NCI-H774 (cell line): ENCODE data around the gene DCLK1.

Source experiments
- DNase-seq: peaks from one replicate; lab custom pipeline; 2025; lab: John Stamatoyannopoulos, UW

Gene DCLK1

GRCh38 chr13:35747594-35747993 is 383.6 kb downstream of the DCLK1 start:
- no peak for DNase-seq

DNA sequence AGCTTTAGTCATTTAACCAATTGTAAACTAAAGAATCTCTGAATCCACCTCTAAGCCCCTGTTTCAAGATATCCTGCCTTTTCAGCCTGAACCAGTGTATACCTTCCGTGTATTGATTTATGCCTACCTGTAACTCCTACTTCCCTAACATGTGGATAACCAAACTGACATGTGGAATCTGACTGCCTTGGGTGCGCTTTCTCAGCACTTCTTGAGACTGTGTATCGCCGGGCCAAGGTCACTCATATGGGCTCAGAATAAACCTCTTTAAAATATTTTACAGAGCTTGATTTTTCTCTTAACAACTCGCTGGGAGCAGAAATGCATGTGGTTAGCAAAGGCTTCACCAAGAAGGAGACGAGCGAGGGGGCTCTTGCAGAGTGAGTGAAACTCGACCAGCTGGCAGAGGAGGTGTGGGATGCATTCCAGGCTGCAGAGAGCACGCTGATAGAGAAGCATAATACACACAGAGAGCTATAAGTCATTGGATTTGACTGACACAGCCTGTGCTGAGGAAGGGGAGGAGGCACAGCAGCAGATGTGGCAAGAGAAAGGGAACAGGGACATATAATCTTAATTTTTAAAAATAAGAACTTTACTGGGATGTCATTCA is 386.5 kb downstream of the DCLK1 start:
- no peak for DNase-seq

- no peak for DNase-seq
These were observed 387.0 kb downstream of the DCLK1 start for GRCh38 chr13:35744144-35744543.

DNA sequence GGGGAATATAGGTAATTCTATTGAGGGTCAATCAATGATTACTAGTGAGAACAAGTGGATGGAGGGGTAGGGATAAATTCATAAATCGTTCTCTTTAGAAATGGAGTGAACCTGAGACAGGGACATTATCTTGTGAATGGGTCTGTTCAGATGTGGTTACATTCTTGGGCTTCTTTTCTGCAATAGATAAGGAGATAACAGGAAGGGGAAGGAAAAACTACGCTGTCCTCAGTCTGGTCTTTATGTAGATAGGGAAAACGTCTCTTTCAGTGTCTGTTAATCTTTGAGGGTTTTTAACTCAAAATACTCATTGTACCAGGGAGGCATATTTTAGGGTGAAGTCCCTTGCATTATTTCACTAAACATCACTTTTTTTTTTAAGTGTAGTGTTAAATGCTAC is 388.0 kb downstream of the DCLK1 start:
- DNase-seq = no peak

GRCh38 chr13:35741657-35742056 is 389.5 kb downstream of the DCLK1 start:
- no peak for DNase-seq

GRCh38 chr13:35736876-35737275 is 394.3 kb downstream of the DCLK1 start:
- no peak for DNase-seq

GRCh38 chr13:35733827-35734226 is 397.4 kb downstream of the DCLK1 start:
- DNase-seq = no peak

DNA sequence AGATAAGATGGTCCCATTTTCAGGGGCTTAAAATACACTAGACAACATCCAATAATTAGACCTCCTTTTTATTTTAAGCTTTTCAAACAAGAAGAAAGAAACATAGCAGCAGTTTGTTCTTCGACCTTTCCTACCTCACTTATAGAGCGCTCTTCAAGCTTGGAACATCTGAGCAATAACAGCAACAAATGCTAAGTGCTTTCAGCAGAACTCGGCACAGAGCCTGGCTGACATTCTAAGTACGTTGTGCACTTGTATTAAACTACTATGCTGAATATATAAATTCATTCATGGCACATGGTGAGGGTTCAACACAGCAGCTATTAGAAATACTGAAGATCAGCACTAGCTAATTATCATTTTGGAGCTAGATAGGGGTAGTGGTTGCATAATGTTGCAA is 398.6 kb downstream of the DCLK1 start:
- DNase-seq = no peak

- DNase-seq = no peak
These were observed 399.7 kb downstream of the DCLK1 start for GRCh38 chr13:35731471-35731870.

- DNase-seq = no peak
These were observed 401.1 kb downstream of the DCLK1 start for GRCh38 chr13:35729926-35730627.

GRCh38 chr13:35727881-35728280 is 403.3 kb downstream of the DCLK1 start:
- no peak for DNase-seq

DNA sequence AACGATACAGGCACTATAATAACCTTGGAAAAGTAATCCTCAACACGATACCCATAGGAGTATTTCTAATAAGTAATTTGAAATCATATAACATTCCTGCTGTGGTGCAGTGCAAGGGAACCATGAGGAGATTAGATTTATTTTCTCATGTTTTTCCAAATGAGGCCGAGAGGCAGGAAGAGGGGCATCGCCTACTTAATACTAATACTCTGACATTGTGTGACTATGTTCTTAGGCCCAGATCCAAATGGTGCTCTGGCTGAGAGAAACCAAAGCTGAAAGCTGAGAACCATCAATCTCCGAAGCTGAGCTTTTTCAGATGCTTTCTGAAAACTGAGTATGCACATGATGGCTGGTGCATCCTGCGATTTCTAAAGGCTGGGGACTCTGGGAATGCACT is 406.7 kb downstream of the DCLK1 start:
- no peak for DNase-seq

- DNase-seq = no peak
These were observed 407.4 kb downstream of the DCLK1 start for GRCh38 chr13:35723821-35724220.

DNA sequence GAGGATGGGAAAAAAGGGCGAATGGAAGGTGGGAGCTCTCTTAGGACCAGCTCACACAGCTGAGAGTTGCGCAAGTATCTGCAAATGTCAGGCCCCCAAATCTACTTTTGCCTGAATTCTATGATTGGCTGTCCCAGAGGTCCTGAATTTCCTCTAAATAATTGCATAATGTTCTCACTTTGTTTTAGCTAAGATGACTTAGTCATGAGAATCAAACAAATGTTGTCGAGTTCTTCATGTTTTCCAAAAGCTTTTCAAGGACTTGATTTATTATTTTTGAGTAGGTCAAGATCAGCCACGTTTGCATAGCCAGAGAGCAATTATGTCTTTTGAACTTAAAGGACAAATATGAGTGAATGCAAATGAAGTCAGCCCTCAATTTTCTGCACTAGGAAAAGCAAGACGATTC is 408.1 kb downstream of the DCLK1 start:
- no peak for DNase-seq

GRCh38 chr13:35722458-35723052 is 408.6 kb downstream of the DCLK1 start:
- no peak for DNase-seq

- no peak for DNase-seq
These were observed 410.3 kb downstream of the DCLK1 start for GRCh38 chr13:35720690-35721554.

GRCh38 chr13:35720290-35720689 is 410.9 kb downstream of the DCLK1 start:
- no peak for DNase-seq
